NCI-H1092 (cell line): ENCODE data around the gene IMMP1L.

ENCODE experiments used
- DNase-seq: peaks from one replicate; lab custom pipeline; 2025; lab: John Stamatoyannopoulos, UW

The IMMP1L gene

DNA sequence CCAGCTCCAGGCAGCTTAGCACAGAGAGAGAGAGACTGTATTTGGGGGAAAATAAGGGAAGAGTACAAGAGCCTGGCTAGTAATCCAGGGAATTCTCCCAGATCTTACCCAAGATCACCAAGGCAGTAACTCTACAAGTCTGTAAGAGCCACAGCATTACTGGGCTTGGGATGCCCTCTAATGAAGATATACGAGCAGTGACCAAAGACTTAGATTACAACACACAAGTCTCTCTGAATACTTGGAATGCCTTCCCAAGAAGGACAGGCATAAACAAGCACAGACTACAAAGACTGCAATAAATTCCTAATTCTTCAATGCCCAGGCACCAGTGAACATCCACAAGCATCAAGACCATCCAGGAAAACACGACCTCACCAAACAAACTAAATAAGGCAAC, 122.0 kb downstream of the IMMP1L start:
- no peak for DNase-seq

GRCh38 chr11:31383116-31383515, 126.3 kb downstream of the IMMP1L start:
- DNase-seq: no peak
